ENCODE measurements around the gene MYH6.

The MYH6 gene

DNA sequence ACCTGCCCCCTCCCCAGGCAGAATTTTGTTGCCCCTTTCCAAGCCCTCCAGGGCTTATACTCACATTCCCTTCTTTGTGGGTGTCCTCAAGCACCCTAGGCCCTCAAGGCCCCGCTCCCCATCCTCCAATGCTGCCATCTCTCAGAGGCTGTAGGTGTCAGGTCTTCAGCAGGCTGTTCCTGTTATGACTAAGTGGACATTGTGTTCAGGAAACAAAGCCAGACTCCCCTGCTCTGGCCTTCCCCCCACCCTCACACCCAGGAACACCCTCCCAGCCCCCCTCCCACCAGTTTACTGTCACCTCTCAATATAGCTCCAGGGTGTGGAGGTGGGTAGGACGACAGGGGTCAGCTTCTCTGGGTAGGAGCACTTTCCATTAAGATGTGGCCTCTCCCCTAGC, 1.4 kb upstream of the MYH6 start:
- H3K4me3 ChIP-seq (ENCODE audit: low read length): no peak overlapping the region
- no peaks in the 10 kb centered on the region for H3K9me3 ChIP-seq (replicated peaks; ENCODE audit: low read length)
- H3K4me2 ChIP-seq (ENCODE audit: low read length): no peak overlapping the region
- no peak overlapping the region for H3K9ac ChIP-seq (ENCODE audit: low read depth, low read length)
- H3K4me1 ChIP-seq (ENCODE audit: control insufficient read depth, insufficient read depth, low read length): no peaks in the 10 kb centered on the region
- peaks cover 42% of the 10 kb centered on the region for H3K27me3 ChIP-seq (ENCODE audit: control insufficient read depth, insufficient read depth, low read length)
- no peaks in the 10 kb centered on the region for H3K36me3 ChIP-seq (ENCODE audit: insufficient read depth, low read length)

DNA sequence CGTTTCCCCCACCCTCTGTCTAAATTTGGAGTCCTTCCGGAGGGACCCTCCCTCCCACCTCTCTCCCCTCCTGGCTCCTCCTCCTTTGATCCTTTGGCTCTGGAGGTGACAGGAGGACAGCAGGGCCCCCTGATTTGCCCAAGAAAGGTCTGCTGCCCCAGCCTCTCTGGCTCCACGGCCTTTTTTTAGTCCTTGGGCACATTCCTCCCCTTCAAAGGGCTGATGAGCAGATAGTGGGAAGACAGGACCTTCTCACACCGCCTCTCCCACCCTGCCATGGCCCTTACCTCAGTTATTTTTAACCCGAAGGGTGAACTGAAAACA, 196 bp upstream of the MYH6 start:
- no peaks in the 10 kb centered on the region for H3K4me1 ChIP-seq (ENCODE audit: control insufficient read depth, insufficient read depth, low read length)
- H3K27me3 ChIP-seq (ENCODE audit: control insufficient read depth, insufficient read depth, low read length): peaks cover 52% of the 10 kb centered on the region

DNA sequence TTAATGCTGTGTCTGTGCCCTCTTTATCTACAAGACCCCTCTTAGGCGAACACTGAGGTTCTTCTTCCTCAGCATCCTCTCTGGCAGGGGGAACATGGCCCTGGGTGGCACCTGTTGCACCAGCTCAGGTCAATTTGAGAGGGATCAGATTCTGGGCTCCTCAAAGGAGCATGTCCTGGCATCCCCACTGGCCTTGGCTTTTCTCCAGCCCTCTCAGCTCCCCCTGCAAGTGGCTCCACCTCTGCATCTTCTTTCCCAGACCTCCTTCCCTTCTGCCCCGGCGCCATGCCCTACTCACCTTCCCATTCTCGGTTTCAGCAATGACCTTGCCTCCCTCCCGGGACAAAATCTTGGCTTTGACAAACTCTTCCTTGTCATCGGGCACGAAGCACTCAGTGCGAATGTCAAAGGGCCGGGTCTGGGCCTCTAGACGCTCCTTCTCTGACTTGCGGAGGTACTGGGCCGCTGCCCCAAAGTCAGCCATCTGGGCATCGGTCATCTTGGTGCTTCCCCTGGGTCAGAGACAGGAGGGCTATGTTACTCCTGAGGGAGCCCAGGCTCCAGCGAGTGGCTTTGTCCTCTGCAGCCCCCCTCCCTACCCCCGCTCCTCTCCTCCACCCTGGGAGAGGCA, 1.2 kb downstream of the MYH6 start:
- Histone ChIP-seq H3K36me3 (ENCODE audit: insufficient read depth, low read length) (no peaks in the 10 kb centered on the region), H3K4me2 (ENCODE audit: low read length) (no peak overlapping the region), H3K9ac (ENCODE audit: low read depth, low read length) (no peak overlapping the region), H3K4me1 (ENCODE audit: control insufficient read depth, insufficient read depth, low read length) (no peaks in the 10 kb centered on the region), H3K27me3 (ENCODE audit: control insufficient read depth, insufficient read depth, low read length) (peaks cover 56% of the 10 kb centered on the region), H3K4me3 (ENCODE audit: low read length) (no peak overlapping the region), H3K9me3 (replicated peaks; ENCODE audit: low read length) (no peaks in the 10 kb centered on the region)

More for the DNA sequence above, 196 bp upstream of the MYH6 start:
- Histone ChIP-seq H3K9ac (ENCODE audit: low read depth, low read length) (no peak overlapping the region), H3K9me3 (replicated peaks; ENCODE audit: low read length) (no peaks in the 10 kb centered on the region), H3K4me2 (ENCODE audit: low read length) (no peak overlapping the region), H3K36me3 (ENCODE audit: insufficient read depth, low read length) (no peaks in the 10 kb centered on the region), H3K4me3 (ENCODE audit: low read length) (no peak overlapping the region)

DNA sequence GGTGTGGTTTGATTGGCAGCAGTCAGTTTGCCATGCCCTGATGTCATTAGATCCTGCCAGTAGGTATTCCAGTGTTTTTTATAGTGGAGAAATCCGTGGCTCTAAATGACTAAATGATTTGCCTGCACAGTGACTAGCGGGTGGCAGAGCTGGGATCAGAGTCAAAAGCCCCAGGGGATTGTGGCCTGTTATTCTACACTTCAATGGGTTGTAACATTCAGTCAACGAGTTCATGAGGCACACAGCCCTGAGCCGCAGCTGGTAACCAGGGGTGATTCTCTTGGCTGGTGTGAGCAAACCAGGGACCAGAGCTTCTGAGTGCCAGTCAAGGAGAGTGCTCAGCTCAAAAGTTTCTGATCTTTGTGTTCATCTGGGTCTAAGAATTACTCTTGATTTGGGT, 1.8 kb downstream of the MYH6 start:
- Histone ChIP-seq H3K4me3 (ENCODE audit: low read length) (no peak overlapping the region), H3K9me3 (replicated peaks; ENCODE audit: low read length) (no peaks in the 10 kb centered on the region), H3K9ac (ENCODE audit: low read depth, low read length) (no peak overlapping the region), H3K36me3 (ENCODE audit: insufficient read depth, low read length) (no peaks in the 10 kb centered on the region), H3K27me3 (ENCODE audit: control insufficient read depth, insufficient read depth, low read length) (peaks cover 59% of the 10 kb centered on the region), H3K4me2 (ENCODE audit: low read length) (no peak overlapping the region), H3K4me1 (ENCODE audit: control insufficient read depth, insufficient read depth, low read length) (no peaks in the 10 kb centered on the region)

DNA sequence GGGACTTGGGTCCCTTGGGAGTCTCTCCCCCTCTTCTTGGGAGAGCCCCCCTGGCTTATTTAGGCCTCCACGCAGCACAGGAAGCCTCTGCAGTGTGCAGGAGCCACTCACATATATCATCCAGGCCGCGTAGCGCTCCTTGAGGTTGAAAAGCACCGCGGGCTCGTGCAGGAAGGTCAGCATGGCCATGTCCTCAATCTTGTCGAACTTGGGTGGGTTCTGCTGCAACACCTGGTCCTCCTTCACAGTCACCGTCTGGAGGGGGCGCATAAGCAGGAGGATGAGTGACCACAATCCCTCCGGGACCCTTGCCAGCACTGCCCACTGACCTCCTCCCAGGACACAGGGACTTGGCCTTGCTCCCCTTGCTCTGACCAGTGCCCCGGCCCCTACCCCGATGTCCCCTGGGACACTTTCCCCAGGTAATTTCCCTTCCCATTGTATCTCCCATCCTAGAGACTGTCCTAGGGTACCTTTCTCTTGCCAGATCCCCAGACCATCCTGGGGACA, 2.5 kb downstream of the MYH6 start:
- Histone ChIP-seq H3K9me3 (replicated peaks; ENCODE audit: low read length) (no peaks in the 10 kb centered on the region), H3K4me1 (ENCODE audit: control insufficient read depth, insufficient read depth, low read length) (no peaks in the 10 kb centered on the region), H3K4me2 (ENCODE audit: low read length) (no peak overlapping the region), H3K36me3 (ENCODE audit: insufficient read depth, low read length) (no peaks in the 10 kb centered on the region), H3K9ac (ENCODE audit: low read depth, low read length) (no peak overlapping the region), H3K4me3 (ENCODE audit: low read length) (no peak overlapping the region), H3K27me3 (ENCODE audit: control insufficient read depth, insufficient read depth, low read length) (peaks cover 60% of the 10 kb centered on the region)

DNA sequence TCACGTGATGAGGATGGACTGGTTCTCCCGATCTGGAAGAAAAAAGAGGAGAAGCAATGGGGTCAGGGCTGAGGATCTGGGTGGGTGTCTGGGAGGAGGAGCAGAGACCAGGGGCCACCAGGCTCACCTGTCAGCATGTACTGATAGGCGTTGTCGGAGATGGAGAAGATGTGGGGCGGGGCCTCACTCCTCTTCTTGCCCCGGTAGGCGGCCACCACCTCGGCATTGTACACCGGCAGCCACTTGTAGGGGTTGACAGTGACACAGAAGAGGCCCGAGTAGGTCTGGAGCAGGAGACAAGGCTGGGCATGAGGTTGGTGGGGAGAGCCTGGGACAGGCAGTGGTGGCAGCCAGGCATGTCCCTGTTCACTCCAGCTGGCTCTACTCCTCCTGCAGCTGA, 3.0 kb downstream of the MYH6 start:
- no peak overlapping the region for H3K4me2 ChIP-seq (ENCODE audit: low read length)
- H3K27me3 ChIP-seq (ENCODE audit: control insufficient read depth, insufficient read depth, low read length): peaks cover 60% of the 10 kb centered on the region
- no peaks in the 10 kb centered on the region for H3K9me3 ChIP-seq (replicated peaks; ENCODE audit: low read length)
- no peak overlapping the region for H3K9ac ChIP-seq (ENCODE audit: low read depth, low read length)
- H3K4me1 ChIP-seq (ENCODE audit: control insufficient read depth, insufficient read depth, low read length): no peaks in the 10 kb centered on the region
- no peak overlapping the region for H3K4me3 ChIP-seq (ENCODE audit: low read length)
- H3K36me3 ChIP-seq (ENCODE audit: insufficient read depth, low read length): no peaks in the 10 kb centered on the region

DNA sequence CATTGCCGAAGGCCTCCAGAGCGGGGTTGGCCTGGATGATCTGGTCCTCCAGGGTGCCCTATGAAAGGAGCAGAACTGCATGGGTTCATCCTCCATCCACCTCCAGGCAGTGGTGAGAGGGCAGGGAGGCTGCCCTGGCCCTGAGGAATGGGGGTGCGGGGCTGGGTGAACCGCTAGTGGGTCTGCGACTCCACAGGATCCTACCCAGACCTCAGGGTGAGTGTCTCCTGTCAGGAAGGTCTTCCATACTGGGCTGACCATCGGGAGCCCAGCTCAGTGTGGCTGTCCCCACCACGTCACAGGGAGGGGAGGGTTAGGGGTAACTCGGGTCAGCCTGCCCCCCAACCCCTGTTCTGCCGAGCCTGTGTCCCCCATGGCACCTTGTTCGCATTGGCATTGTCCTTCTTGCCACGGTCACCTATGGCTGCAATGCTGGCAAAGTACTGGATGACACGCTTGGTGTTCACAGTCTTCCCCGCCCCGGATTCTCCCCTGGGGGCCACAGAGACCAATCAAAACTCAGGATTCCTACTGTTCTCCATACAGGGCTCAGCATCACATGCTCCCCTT, 3.7 kb downstream of the MYH6 start:
- H3K36me3 ChIP-seq (ENCODE audit: insufficient read depth, low read length): no peaks in the 10 kb centered on the region
- H3K4me3 ChIP-seq (ENCODE audit: low read length): no peak overlapping the region
- H3K9ac ChIP-seq (ENCODE audit: low read depth, low read length): no peak overlapping the region
- peaks cover 60% of the 10 kb centered on the region for H3K27me3 ChIP-seq (ENCODE audit: control insufficient read depth, insufficient read depth, low read length)
- no peaks in the 10 kb centered on the region for H3K9me3 ChIP-seq (replicated peaks; ENCODE audit: low read length)
- no peaks in the 10 kb centered on the region for H3K4me1 ChIP-seq (ENCODE audit: control insufficient read depth, insufficient read depth, low read length)
- H3K4me2 ChIP-seq (ENCODE audit: low read length): no peak overlapping the region

DNA sequence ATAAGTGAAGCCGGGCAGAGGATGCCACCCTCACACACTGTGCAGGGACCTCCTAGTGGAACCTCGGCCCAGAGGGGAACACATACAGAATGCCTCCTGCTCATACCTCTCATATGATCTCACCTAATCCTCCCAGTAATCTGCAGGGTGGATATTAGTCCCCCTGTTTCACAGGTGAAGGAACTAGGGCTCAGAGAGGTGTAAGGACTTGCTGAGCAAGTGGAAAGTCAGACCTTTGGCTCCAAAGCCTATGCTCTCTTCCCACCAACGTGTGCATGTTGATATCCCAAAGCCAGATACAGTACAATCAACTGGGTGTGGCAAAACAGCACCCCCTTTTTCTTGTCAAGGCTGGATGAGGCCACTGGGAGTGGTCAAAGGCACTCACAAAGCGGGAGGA, 4.2 kb downstream of the MYH6 start:
- Histone ChIP-seq H3K4me2 (ENCODE audit: low read length) (no peak overlapping the region), H3K4me3 (ENCODE audit: low read length) (no peak overlapping the region), H3K9ac (ENCODE audit: low read depth, low read length) (no peak overlapping the region), H3K4me1 (ENCODE audit: control insufficient read depth, insufficient read depth, low read length) (no peaks in the 10 kb centered on the region), H3K9me3 (replicated peaks; ENCODE audit: low read length) (no peaks in the 10 kb centered on the region), H3K36me3 (ENCODE audit: insufficient read depth, low read length) (no peaks in the 10 kb centered on the region), H3K27me3 (ENCODE audit: control insufficient read depth, insufficient read depth, low read length) (peaks cover 58% of the 10 kb centered on the region)

DNA sequence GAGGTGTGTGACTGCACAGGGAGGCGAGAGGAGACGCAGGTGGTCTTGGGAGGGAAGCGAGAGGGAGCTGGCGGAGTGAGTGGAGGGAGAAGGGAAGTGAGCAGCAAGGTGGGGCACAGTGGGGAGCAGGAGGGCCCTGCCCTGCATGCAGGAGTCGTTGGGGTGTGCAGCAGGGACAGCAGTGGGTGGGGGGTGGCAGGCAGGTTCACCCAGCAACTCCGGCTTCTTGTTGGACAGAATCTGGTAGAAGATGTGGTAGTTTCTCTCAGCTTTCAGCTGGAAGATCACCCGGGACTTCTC, 5.0 kb downstream of the MYH6 start:
- Histone ChIP-seq H3K4me2 (ENCODE audit: low read length) (no peak overlapping the region), H3K4me1 (ENCODE audit: control insufficient read depth, insufficient read depth, low read length) (no peaks in the 10 kb centered on the region), H3K9ac (ENCODE audit: low read depth, low read length) (no peak overlapping the region), H3K9me3 (replicated peaks; ENCODE audit: low read length) (no peaks in the 10 kb centered on the region), H3K4me3 (ENCODE audit: low read length) (no peak overlapping the region), H3K36me3 (ENCODE audit: insufficient read depth, low read length) (no peaks in the 10 kb centered on the region), H3K27me3 (ENCODE audit: control insufficient read depth, insufficient read depth, low read length) (peaks cover 50% of the 10 kb centered on the region)

DNA sequence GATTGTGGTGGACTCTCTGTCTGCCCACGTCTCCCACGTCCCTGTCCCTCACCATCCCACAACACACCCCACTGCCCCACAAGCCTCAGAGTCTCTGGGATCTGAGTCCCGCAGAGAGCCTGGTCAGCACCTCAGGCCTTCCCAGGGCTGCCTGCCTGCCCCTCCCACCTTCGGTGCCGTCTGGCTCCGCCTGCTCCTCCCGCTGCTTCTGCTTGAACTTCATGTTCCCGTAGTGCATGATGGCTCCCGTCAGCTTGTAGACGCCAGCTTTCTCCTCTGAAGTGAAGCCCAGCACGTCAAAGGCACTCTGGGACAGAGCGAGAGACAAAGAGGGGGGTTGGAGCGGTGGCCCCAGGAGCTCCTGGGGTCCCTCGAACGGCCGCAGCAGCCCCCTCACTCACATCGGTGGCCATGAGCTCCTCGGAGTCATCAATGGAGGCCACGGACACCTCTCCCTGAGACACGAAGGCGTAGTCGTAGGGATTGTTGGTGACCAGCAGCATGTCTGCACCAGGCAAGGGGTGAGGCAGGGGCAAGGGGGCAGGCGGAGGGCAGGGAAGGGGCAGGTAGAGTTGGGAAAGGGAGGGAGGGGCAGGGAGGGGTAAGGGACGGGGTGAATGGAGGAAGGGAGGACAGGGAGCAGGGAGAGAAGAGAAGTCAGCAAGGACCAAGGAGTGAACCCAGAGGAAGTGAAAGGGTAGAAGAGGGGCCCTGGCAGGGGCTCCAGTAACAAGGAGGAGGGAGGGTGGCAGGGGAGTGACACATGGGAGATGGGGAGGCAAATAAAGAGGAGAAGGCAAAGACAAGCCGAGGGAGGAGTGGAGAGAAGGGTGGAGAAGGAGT, 5.6 kb downstream of the MYH6 start:
- Histone ChIP-seq H3K9me3 (replicated peaks; ENCODE audit: low read length) (no peaks in the 10 kb centered on the region), H3K4me3 (ENCODE audit: low read length) (no peak overlapping the region), H3K4me2 (ENCODE audit: low read length) (no peak overlapping the region), H3K36me3 (ENCODE audit: insufficient read depth, low read length) (no peaks in the 10 kb centered on the region), H3K27me3 (ENCODE audit: control insufficient read depth, insufficient read depth, low read length) (peaks cover 44% of the 10 kb centered on the region), H3K9ac (ENCODE audit: low read depth, low read length) (no peak overlapping the region), H3K4me1 (ENCODE audit: control insufficient read depth, insufficient read depth, low read length) (no peaks in the 10 kb centered on the region)

DNA sequence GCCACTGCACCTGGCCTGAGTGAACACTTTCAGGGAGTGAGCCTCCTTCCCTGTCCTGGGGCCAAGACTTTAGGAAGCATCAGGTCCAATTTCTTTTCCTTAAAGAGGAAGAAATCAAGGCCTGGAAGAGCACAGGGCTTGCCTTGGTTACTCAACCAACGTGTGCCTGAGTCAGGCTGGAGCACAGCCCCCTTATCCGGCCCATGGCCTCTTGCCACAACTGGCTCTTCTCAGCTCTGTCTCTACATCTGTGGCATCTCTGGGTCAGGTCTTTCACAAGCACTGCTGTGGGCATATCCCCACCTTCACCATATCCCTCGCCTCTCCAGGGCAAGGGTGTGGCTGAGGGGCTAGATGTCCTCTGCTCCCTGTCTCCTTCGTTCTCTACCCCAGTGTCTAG, 6.8 kb downstream of the MYH6 start:
- H3K4me3 ChIP-seq (ENCODE audit: low read length): no peak overlapping the region
- no peak overlapping the region for H3K4me2 ChIP-seq (ENCODE audit: low read length)
- H3K27me3 ChIP-seq (ENCODE audit: control insufficient read depth, insufficient read depth, low read length): peaks cover 40% of the 10 kb centered on the region
- no peaks in the 10 kb centered on the region for H3K4me1 ChIP-seq (ENCODE audit: control insufficient read depth, insufficient read depth, low read length)
- no peaks in the 10 kb centered on the region for H3K36me3 ChIP-seq (ENCODE audit: insufficient read depth, low read length)
- no peak overlapping the region for H3K9ac ChIP-seq (ENCODE audit: low read depth, low read length)
- H3K9me3 ChIP-seq (replicated peaks; ENCODE audit: low read length): no peaks in the 10 kb centered on the region
